Measurements from ENCODE around the gene C7orf33. TPM values are rescaled to one million over a fixed set of nuclear protein-coding genes. Genes with fewer than 3 reads are reported as not detected.
A peak's percentile ranks its signal among the peaks of the same experiment; 100 is the strongest.
"Not testable (repeated sequence)": the region's sequence is repeated elsewhere in the genome, so short reads cannot be mapped to it uniquely, and the experiment has no call there.

C7orf33 gene
- total RNA-seq, 5 donors from 2014 or later (not counting 1 experiment from before 2014, with no cell fraction given): not detected

GRCh38 chr7:148564275-148564951, 26.2 kb upstream of the C7orf33 start:
- not testable (repeated sequence) for H3K9me3 Mint-ChIP-seq; H3K27ac ChIP-seq (ENCODE audit: low read length); H3K27me3 ChIP-seq (replicated peaks in 1 of 2; ENCODE audit: control insufficient read depth in 2 of 2, extremely low read depth in 1 of 2, insufficient read depth in 2 of 2, low read length in 1 of 2); H3K36me3 ChIP-seq (ENCODE audit: control insufficient read depth in 2 of 2, extremely low read depth in 1 of 2, insufficient read depth in 1 of 2, low read length in 1 of 2); H3K4me3 ChIP-seq (ENCODE audit: control insufficient read depth in 1 of 2, extremely low read depth in 1 of 2, low read length in 1 of 2); H3K36me3 Mint-ChIP-seq; H3K9me3 ChIP-seq
- ChIA-PET CTCF (interaction anchor here (0.5 to 1.9 kb wide), 4 partner anchors 9 to 402 kb away, joined by 3 to 10 read pairs (median 4); no protein-coding TSS in a partner anchor), POLR2A (interaction anchor here in 1 of 2 donors (0.7 kb wide), 1 partner anchor 63 kb away, joined by 4 read pairs; no protein-coding TSS in a partner anchor)
- DNase-seq (peak in 1 of 35 experiments; percentile 14), ATAC-seq (replicated peaks in 1 of 4) (peak in 3 of 4 experiments; percentile 54 to 60 (median 59))
- H3K4me1 ChIP-seq (ENCODE audit: control insufficient read depth in 1 of 2, extremely low read depth in 1 of 2, insufficient read depth in 2 of 2, low read length in 2 of 2): peaks cover 0 to 10% of the 10 kb centered on the region in 2 experiments
- H3K27me3 Mint-ChIP-seq: peaks cover 0 to 12% of the 10 kb centered on the region in 2 donors
- H3K4me1 Mint-ChIP-seq: peaks cover 13 to 16% (median 15%) of the 10 kb centered on the region in 3 donors
- H3K4me3 Mint-ChIP-seq: peak overlapping the region; percentile 1 to 50 (median 32)
- WGBS (ENCODE audit: insufficient coverage): 8% methylated on average over 2 of the region's 4 CpGs
- peak overlapping the region; percentile 77 to 91 for H3K27ac Mint-ChIP-seq

GRCh38 chr7:148566736-148567135, 23.8 kb upstream of the C7orf33 start:
- Mint-ChIP-seq H3K36me3 (no peaks in the 10 kb centered on the region), H3K9me3 (peaks cover 0 to 7% (median 0%) of the 10 kb centered on the region in 3 donors), H3K27me3 (no peaks in the 10 kb centered on the region), H3K4me1 (peaks cover 13 to 16% (median 15%) of the 10 kb centered on the region in 3 donors), H3K27ac (no peak overlapping the region), H3K4me3 (no peak overlapping the region)
- Histone ChIP-seq H3K4me1 (ENCODE audit: control insufficient read depth in 1 of 2, extremely low read depth in 1 of 2, insufficient read depth in 2 of 2, low read length in 2 of 2) (peaks cover 0 to 10% of the 10 kb centered on the region in 2 experiments), H3K9me3 (no peaks in the 10 kb centered on the region), H3K36me3 (ENCODE audit: control insufficient read depth in 2 of 2, extremely low read depth in 1 of 2, insufficient read depth in 1 of 2, low read length in 1 of 2) (no peaks in the 10 kb centered on the region), H3K27ac (ENCODE audit: low read length) (no peak overlapping the region), H3K4me3 (ENCODE audit: control insufficient read depth in 1 of 2, extremely low read depth in 1 of 2, low read length in 1 of 2) (no peak overlapping the region), H3K27me3 (replicated peaks in 1 of 2; ENCODE audit: control insufficient read depth in 2 of 2, extremely low read depth in 1 of 2, insufficient read depth in 2 of 2, low read length in 1 of 2) (no peaks in the 10 kb centered on the region)
- DNase-seq: no peak
- ChIA-PET POLR2A (interaction anchor here in 1 of 2 donors (0.6 kb wide), 1 partner anchor 131 kb away, joined by 4 read pairs; no protein-coding TSS in a partner anchor), CTCF (interaction anchor here in 1 of 2 donors (0.6 kb wide), 1 partner anchor 39 kb away, joined by 5 read pairs; no protein-coding TSS in a partner anchor)
- WGBS (ENCODE audit: insufficient coverage): 100% methylated on average over 3 of the region's 6 CpGs
- no peak for ATAC-seq (replicated peaks in 1 of 4)

- ChIA-PET POLR2A (interaction anchor here in 1 of 2 donors (0.6 kb wide), 1 partner anchor 130 kb away, joined by 4 read pairs; no protein-coding TSS in a partner anchor), CTCF (interaction anchor here (0.6 to 1.2 kb wide), 2 partner anchors 40 to 400 kb away, joined by 3 to 5 read pairs; no protein-coding TSS in a partner anchor)
- Mint-ChIP-seq H3K27me3 (no peaks in the 10 kb centered on the region), H3K4me1 (peaks cover 13 to 16% (median 15%) of the 10 kb centered on the region in 3 donors), H3K9me3 (peaks cover 0 to 7% (median 0%) of the 10 kb centered on the region in 3 donors), H3K36me3 (no peaks in the 10 kb centered on the region), H3K27ac (no peak overlapping the region), H3K4me3 (no peak overlapping the region)
- 86% methylated on average over 1 of the region's 5 CpGs for WGBS (ENCODE audit: insufficient coverage)
- Histone ChIP-seq H3K27ac (ENCODE audit: low read length) (no peak overlapping the region), H3K27me3 (replicated peaks in 1 of 2; ENCODE audit: control insufficient read depth in 2 of 2, extremely low read depth in 1 of 2, insufficient read depth in 2 of 2, low read length in 1 of 2) (no peaks in the 10 kb centered on the region), H3K9me3 (no peaks in the 10 kb centered on the region), H3K4me1 (ENCODE audit: control insufficient read depth in 1 of 2, extremely low read depth in 1 of 2, insufficient read depth in 2 of 2, low read length in 2 of 2) (peaks cover 0 to 10% of the 10 kb centered on the region in 2 experiments), H3K36me3 (ENCODE audit: control insufficient read depth in 2 of 2, extremely low read depth in 1 of 2, insufficient read depth in 1 of 2, low read length in 1 of 2) (no peaks in the 10 kb centered on the region), H3K4me3 (ENCODE audit: control insufficient read depth in 1 of 2, extremely low read depth in 1 of 2, low read length in 1 of 2) (no peak overlapping the region)
- DNase-seq (no peak), ATAC-seq (replicated peaks in 1 of 4) (no peak)
Measured at GRCh38 chr7:148567524-148567923, 23.0 kb upstream of the C7orf33 start.

GRCh38 chr7:148570510-148570909, 20.1 kb upstream of the C7orf33 start:
- ChIA-PET CTCF (no interaction called here), POLR2A (no interaction called here)
- H3K4me1 ChIP-seq (ENCODE audit: control insufficient read depth in 1 of 2, extremely low read depth in 1 of 2, insufficient read depth in 2 of 2, low read length in 2 of 2): peaks cover 0 to under 1% of the 10 kb centered on the region in 2 experiments
- ATAC-seq (replicated peaks in 1 of 4) (no peak), DNase-seq (no peak)
- no peak overlapping the region for H3K4me3 Mint-ChIP-seq
- 57% methylated on average over 1 of the region's 2 CpGs for WGBS (ENCODE audit: insufficient coverage)
- no peaks in the 10 kb centered on the region for H3K9me3 ChIP-seq
- no peak overlapping the region for H3K27ac Mint-ChIP-seq
- no peaks in the 10 kb centered on the region for H3K36me3 ChIP-seq (ENCODE audit: control insufficient read depth in 2 of 2, extremely low read depth in 1 of 2, insufficient read depth in 1 of 2, low read length in 1 of 2)
- no peaks in the 10 kb centered on the region for H3K9me3 Mint-ChIP-seq
- H3K27me3 ChIP-seq (replicated peaks in 1 of 2; ENCODE audit: control insufficient read depth in 2 of 2, extremely low read depth in 1 of 2, insufficient read depth in 2 of 2, low read length in 1 of 2): no peaks in the 10 kb centered on the region
- peaks cover 0 to 2% (median 0%) of the 10 kb centered on the region in 3 donors for H3K4me1 Mint-ChIP-seq
- no peaks in the 10 kb centered on the region for H3K36me3 Mint-ChIP-seq
- no peak overlapping the region for H3K27ac ChIP-seq (ENCODE audit: low read length)
- peaks cover 1 to 4% of the 10 kb centered on the region in 2 donors for H3K27me3 Mint-ChIP-seq
- no peak overlapping the region for H3K4me3 ChIP-seq (ENCODE audit: control insufficient read depth in 1 of 2, extremely low read depth in 1 of 2, low read length in 1 of 2)

GRCh38 chr7:148570973-148571372, 19.6 kb upstream of the C7orf33 start:
- H3K9me3 Mint-ChIP-seq; H3K4me1 Mint-ChIP-seq; H3K36me3 ChIP-seq (ENCODE audit: control insufficient read depth in 2 of 2, extremely low read depth in 1 of 2, insufficient read depth in 1 of 2, low read length in 1 of 2); POLR2A ChIA-PET; H3K4me1 ChIP-seq (ENCODE audit: control insufficient read depth in 1 of 2, extremely low read depth in 1 of 2, insufficient read depth in 2 of 2, low read length in 2 of 2); H3K27me3 Mint-ChIP-seq; H3K4me3 ChIP-seq (ENCODE audit: control insufficient read depth in 1 of 2, extremely low read depth in 1 of 2, low read length in 1 of 2); DNase-seq; CTCF ChIA-PET; H3K36me3 Mint-ChIP-seq; H3K27me3 ChIP-seq (replicated peaks in 1 of 2; ENCODE audit: control insufficient read depth in 2 of 2, extremely low read depth in 1 of 2, insufficient read depth in 2 of 2, low read length in 1 of 2); ATAC-seq (replicated peaks in 1 of 4); H3K27ac Mint-ChIP-seq; H3K27ac ChIP-seq (ENCODE audit: low read length); H3K4me3 Mint-ChIP-seq; H3K9me3 ChIP-seq: not testable (repeated sequence)
- 100% methylated on average over 1 of the region's 3 CpGs for WGBS (ENCODE audit: insufficient coverage)

- Mint-ChIP-seq H3K4me3 (no peak overlapping the region), H3K36me3 (no peaks in the 10 kb centered on the region), H3K27ac (no peak overlapping the region), H3K27me3 (peaks cover 1 to 4% of the 10 kb centered on the region in 2 donors), H3K4me1 (peaks cover 0 to 3% (median 2%) of the 10 kb centered on the region in 3 donors), H3K9me3 (no peaks in the 10 kb centered on the region)
- Histone ChIP-seq H3K27me3 (replicated peaks in 1 of 2; ENCODE audit: control insufficient read depth in 2 of 2, extremely low read depth in 1 of 2, insufficient read depth in 2 of 2, low read length in 1 of 2) (no peaks in the 10 kb centered on the region), H3K9me3 (no peaks in the 10 kb centered on the region), H3K4me3 (ENCODE audit: control insufficient read depth in 1 of 2, extremely low read depth in 1 of 2, low read length in 1 of 2) (no peak overlapping the region), H3K36me3 (ENCODE audit: control insufficient read depth in 2 of 2, extremely low read depth in 1 of 2, insufficient read depth in 1 of 2, low read length in 1 of 2) (no peaks in the 10 kb centered on the region), H3K27ac (ENCODE audit: low read length) (no peak overlapping the region), H3K4me1 (ENCODE audit: control insufficient read depth in 1 of 2, extremely low read depth in 1 of 2, insufficient read depth in 2 of 2, low read length in 2 of 2) (peaks cover 0 to 3% of the 10 kb centered on the region in 2 experiments)
- 92% methylated on average over 4 of the region's 9 CpGs for WGBS (ENCODE audit: insufficient coverage)
- DNase-seq: no peak
- CTCF ChIA-PET: no interaction called here
- POLR2A ChIA-PET: no interaction called here
- no peak for ATAC-seq (replicated peaks in 1 of 4)
Measured at GRCh38 chr7:148571381-148571780, 19.2 kb upstream of the C7orf33 start.

Data from T-cell (primary cell).